SIG-M5 treated with dmso at 0.1 percent for 504 hours (cell line): Measurements from ENCODE around the gene NTRK3.

Experiments used
- DNase-seq: peaks from one replicate; lab custom pipeline; 2025; ENCODE audit not compliant: unreplicated experiment; lab: John Stamatoyannopoulos, UW

The NTRK3 gene

DNA sequence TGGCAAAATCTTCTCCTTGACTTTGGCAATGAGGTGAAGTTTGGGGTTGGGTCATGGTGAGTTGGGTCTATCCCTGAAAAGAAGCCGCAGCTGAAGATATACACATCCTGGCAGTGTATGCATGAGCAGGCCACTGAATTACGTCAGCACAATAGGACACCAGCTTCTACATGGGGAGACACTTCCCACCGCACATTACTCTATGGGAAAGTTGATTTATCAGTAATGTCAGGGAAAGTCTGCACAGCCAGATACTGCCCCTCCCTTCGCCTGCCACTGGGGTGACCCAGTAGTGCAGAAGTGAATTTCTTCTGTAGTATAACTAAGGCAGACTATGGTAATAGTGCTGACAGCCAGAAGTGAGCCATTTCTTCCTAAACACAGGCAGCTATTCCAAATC lies 245.0 kb downstream of the NTRK3 start:
- DNase-seq: no peak

DNA sequence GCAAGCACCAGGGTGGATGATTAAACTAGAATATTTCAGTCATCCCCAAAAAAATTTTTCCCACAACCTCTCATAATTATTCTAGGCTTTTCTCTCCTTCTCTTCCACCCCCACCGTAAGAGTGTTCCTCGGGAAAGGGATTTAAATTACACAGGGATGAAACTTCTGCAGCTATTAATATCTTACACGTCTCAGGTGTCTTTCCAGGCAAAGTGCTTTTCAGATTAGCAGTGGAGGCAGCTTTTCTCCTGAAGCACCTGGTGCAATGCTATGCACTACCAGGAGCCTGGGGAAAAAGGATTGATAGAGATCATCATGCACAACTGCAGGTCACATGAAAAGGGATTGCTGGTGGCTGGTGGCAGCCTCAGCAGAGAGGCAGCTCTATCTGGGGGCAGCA lies 250.4 kb downstream of the NTRK3 start:
- no peak for DNase-seq

DNA sequence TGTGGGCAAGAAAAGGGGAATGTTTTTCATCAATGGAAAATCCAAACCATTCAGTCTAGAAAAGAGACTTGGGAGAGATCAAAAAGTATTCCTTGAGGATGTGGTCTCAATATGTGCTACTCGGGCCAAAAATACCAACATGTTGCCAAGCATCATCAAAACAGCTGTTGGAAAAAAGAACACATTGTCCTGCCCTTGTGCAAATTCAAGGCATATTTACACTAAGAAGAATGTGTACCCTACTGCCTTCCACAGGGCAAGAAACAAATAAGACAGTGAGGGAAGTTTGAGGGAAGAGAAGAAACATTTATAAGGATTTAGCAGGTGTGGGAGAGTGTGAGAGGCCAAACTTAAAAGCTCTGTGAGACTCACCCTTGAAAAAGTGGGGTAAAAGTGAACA lies 252.1 kb downstream of the NTRK3 start:
- DNase-seq: no peak

DNA sequence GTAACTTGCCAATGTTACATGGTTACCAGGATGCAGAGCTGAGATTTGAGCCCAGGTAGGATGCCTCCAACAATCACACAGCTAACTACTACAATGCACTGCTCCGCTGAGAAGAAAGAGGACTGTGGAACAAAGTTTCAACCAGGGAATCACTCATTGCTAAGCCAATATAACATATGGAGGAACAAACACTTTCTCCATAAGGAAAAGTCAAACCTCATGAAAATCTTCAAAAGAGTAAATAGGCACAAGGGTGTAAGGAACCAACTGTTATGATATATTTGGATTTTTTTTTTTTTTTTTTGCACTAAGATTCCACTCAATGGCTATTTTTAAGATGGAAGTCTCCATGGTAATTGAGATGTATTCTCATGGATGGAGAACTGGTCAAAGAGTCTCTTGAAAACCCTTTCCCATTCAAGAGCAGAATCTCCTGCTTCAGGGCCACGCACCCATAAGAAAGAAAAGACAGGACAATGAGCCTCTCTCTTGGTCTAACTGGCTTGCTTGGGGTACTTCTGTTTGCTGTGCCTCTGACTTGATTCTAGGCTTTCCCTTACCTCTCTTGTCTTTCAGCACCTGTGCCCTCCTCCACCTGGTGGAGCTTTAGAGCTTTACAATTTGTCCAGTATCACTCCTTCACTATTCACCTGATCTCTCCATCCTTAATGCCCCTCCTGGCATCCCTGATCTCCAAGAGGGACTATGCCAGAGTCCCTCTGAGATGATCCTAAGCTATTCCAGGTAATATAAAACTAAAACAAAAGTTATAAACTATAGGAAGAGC lies 252.8 kb downstream of the NTRK3 start:
- DNase-seq: no peak

GRCh38 chr15:88002706-88003105 lies 253.8 kb downstream of the NTRK3 start:
- no peak for DNase-seq

GRCh38 chr15:87998630-87999029 lies 257.9 kb downstream of the NTRK3 start:
- DNase-seq: no peak

- no peak for DNase-seq
Measured at GRCh38 chr15:87986776-87987175, 269.8 kb downstream of the NTRK3 start.

GRCh38 chr15:87985451-87985850 lies 271.1 kb downstream of the NTRK3 start:
- DNase-seq: no peak

- no peak for DNase-seq
Measured at GRCh38 chr15:87981969-87982368, 274.6 kb downstream of the NTRK3 start.

- DNase-seq: no peak
Measured at GRCh38 chr15:87977907-87978306, 278.6 kb downstream of the NTRK3 start.

- no peak for DNase-seq
Measured at GRCh38 chr15:87976552-87976951, 280.0 kb downstream of the NTRK3 start.

- no peak for DNase-seq
Measured at GRCh38 chr15:87973501-87974215, 282.9 kb downstream of the NTRK3 start.

DNA sequence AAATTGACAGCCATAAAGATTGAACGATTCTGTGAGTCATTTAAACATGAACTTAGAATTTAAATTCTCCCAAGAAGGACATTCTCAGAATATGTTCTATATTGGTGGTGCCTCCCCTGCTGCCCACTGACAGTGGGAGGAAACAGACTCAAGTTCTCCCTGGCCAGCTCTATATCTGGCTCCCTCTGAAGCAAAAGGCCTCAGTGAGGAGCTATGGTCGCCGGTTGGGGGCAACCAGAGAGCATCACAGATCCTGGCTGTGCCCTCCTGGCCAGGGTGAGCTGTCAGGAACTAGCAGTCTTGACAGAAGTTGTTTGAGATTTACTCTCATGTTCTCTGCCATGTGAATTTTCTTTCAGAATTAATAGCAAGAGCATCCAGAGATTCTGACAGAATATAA lies 285.5 kb downstream of the NTRK3 start:
- no peak for DNase-seq

DNA sequence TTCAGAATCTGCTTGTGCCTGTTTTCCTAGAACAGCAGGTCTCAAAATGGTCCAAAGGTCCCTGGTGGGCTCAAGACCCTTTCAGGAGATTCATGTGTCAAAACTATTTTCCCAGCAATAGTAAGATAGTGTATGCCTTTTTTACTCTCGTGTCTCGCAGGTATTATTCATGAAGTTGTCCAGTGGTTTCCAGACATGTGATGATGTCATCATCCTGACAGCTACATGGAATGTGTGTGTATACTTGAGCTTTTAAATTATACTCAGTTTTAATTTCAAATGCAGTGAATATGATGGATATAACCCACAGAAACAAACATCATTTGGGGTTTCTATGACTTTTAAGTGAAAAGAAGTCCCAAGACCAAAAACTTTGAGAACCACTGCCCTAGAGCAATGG lies 288.6 kb downstream of the NTRK3 start:
- DNase-seq: no peak

DNA sequence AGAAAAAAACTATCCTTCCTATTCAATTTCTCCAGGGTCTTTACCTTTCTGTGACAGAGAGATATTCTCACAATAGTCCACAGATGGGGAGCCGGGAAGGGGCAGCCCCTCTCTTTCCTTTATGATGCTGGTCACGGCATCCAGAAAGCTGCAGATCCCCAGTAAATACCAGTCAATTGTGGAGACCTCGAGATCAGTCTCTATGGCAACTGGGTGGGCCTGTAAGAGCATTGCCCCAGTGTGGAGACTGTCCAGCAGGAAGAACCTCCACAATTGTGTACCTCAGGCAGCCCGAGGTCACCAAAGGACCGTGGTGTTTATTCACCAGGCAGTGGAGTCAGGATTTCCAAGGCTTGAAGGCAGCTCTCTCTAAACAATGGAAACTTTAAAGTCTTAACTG lies 291.2 kb downstream of the NTRK3 start:
- DNase-seq: no peak

DNA sequence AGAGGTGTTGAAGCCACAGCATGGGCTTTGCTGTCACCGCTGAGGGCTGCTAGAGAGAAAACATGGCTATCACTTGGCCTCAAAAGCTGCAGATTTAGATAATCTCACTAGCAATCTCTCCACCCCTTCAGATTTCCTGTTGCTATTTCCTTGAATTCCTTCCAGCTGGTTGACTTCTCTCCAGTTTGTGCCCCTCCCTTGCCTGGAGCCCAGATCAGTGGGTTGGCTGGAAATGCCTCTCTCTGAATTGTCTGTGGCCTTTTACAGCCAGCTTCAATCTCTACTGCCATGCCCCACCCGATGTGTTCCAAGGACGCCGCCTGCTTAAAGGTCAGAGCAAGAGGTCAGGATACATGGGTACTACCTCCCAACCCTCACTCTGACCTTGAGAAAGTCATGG lies 294.1 kb downstream of the NTRK3 start:
- DNase-seq: no peak

GRCh38 chr15:87961851-87962420 lies 294.6 kb downstream of the NTRK3 start:
- no peak for DNase-seq

DNA sequence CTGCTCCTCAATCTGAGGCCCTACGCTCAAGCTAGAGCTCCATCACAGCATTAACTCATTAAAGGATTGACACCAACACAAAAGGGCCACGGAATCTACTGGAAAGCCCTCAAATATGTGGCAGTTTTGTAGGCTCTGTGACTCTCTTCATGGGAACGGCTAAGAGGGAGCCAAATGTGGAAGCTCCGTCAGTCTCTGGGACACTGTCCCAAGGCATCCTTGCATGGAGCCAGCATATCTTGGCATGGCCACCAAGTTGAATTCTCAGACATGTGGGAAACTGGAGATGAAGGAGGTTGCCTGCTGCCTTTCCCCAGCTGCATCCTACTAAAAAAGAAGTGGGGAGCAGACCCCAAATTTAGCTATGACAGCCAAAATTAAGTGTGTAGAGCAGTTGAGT lies 296.9 kb downstream of the NTRK3 start:
- DNase-seq: no peak

GRCh38 chr15:87959080-87959479 lies 297.5 kb downstream of the NTRK3 start:
- no peak for DNase-seq

GRCh38 chr15:87955284-87955909 lies 301.1 kb downstream of the NTRK3 start:
- no peak for DNase-seq

- DNase-seq: no peak
Measured at GRCh38 chr15:87954793-87955192, 301.7 kb downstream of the NTRK3 start.

DNA sequence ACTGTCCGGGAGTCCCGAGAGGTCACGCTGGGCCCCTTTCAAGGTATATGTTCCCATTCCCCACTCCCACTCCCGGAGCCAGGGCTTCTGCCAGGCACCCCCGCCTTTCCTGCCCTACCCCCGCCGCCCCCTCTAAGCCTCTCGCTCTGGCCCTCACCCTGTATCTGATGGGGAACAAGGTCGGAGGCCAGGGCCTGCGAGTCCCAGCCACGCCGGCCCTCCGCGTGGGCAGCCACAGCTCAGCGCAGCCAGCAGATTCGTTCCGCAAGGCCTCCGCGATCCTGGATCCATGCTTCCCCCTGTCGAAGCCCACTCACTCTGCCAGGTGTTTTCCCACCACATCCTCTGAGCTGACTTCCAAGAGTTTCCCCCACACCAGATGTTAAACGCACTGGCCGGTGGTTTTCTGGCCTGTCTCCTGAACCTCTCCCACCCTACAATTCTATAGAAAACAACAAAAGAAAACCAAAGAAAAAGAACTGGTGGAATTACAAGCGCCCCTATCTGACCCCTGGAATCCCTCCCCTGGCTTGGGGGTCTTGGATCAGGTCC lies 303.7 kb downstream of the NTRK3 start:
- no peak for DNase-seq
